Measurements from ENCODE around the gene AGXT.

GRCh38 chr2:240919161-240919781 lies 50.6 kb downstream of the AGXT start:
- no peak for TF ChIP-seq CTCF (IDR thresholded peaks at IDR 0.05)
- no peak for TF ChIP-seq POLR2A (IDR thresholded peaks at IDR 0.05)

Data from vagina (tissue), 2 donors.